ENCODE measurements around the gene TOP1. TPM values are rescaled to one million over a fixed set of nuclear protein-coding genes. Genes with fewer than 3 reads are reported as not detected.

The TOP1 gene
- total RNA-seq, 1 donor from 2014 or later, result 16.2 TPM

DNA sequence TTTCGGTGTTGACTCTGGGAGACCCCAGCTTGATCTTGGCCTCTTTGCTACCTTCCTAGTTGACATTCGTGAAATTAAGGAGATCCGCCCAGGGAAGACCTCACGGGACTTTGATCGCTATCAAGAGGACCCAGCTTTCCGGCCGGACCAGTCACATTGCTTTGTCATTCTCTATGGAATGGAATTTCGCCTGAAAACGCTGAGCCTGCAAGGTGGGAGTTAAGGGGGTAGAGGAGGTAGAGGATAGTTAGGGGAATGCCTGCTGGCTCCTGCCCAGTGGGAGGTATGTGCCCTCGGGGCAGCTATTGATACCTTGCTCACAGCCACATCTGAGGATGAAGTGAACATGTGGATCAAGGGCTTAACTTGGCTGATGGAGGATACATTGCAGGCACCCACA lies 130.9 kb downstream of the TOP1 start:
- H3K4me3 ChIP-seq (ENCODE audit: low read depth, low read length), result no peak overlapping the region
- no peak for DNase-seq (ENCODE audit: low read depth)
- TF ChIP-seq, protein P1, sequence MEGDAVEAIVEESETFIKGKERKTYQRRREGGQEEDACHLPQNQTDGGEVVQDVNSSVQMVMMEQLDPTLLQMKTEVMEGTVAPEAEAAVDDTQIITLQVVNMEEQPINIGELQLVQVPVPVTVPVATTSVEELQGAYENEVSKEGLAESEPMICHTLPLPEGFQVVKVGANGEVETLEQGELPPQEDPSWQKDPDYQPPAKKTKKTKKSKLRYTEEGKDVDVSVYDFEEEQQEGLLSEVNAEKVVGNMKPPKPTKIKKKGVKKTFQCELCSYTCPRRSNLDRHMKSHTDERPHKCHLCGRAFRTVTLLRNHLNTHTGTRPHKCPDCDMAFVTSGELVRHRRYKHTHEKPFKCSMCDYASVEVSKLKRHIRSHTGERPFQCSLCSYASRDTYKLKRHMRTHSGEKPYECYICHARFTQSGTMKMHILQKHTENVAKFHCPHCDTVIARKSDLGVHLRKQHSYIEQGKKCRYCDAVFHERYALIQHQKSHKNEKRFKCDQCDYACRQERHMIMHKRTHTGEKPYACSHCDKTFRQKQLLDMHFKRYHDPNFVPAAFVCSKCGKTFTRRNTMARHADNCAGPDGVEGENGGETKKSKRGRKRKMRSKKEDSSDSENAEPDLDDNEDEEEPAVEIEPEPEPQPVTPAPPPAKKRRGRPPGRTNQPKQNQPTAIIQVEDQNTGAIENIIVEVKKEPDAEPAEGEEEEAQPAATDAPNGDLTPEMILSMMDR (conservative IDR thresholded peaks at IDR 0.05; ENCODE audit: low read depth, low read length), result no peak

DNA sequence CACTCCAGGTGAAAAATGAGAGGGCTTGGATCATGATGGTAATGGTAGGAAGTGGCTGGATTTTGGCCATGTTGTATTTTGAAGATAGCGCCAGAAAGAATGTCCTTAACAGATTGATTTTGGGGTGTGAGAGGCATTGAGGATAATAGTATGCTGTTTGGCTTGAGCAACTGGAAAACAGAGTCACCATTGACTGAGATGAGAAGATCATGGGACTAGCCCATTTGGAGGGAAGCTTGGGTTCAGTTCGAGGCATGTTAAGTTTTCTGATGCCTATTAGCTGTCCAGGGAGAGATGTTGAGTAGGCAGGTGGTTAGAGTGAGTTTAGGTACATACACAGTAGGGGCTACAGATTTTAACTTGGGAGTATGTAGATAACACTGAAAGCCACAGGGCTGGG lies 132.1 kb downstream of the TOP1 start:
- TF ChIP-seq, protein P1 (conservative IDR thresholded peaks at IDR 0.05; ENCODE audit: low read depth, low read length), result no peak
- H3K4me3 ChIP-seq (ENCODE audit: low read depth, low read length), result no peak overlapping the region
- DNase-seq (ENCODE audit: low read depth), result no peak

DNA sequence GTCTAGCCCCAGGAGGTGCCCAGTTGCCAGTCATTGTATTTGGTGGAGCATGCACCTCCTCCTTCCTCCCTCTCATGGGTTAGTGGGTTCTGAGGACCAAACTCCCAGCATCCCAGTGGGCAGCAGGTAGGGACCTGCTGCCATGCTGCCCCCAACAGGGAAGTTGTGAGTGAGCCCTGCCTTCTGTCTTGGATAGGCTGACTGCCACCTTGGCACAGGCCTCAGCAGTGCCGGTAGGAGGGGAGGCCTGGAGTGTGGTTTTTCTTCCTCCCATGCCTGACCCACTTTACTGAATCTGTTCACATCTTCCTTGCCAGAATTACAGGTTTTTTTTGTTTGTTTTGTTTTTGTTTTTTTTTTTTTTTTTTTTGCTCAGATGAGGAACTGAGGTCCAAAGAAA lies 133.3 kb downstream of the TOP1 start:
- TF ChIP-seq, protein P1 (conservative IDR thresholded peaks at IDR 0.05; ENCODE audit: low read depth, low read length), result no peak
- no peak overlapping the region for H3K4me3 ChIP-seq (ENCODE audit: low read depth, low read length)
- no peak for DNase-seq (ENCODE audit: low read depth)

DNA sequence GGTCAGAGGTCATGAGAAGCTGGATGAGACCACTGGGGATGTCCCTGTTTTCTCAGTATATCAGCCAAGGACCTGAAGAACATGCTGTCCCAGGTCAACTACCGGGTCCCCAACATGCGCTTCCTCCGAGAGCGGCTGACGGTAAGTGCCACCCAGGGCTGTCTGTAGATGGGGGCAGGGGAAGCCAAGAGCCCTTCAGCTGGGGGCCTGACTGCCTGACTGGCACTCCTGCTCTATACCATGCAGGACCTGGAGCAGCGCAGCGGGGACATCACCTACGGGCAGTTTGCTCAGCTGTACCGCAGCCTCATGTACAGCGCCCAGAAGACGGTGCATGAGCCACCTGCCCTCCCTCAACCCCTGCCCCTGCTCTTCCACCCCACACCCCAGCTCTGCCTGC lies 133.8 kb downstream of the TOP1 start:
- TF ChIP-seq, protein P1 (conservative IDR thresholded peaks at IDR 0.05; ENCODE audit: low read depth, low read length), result no peak
- no peak for DNase-seq (ENCODE audit: low read depth)
- no peak overlapping the region for H3K4me3 ChIP-seq (ENCODE audit: low read depth, low read length)

DNA sequence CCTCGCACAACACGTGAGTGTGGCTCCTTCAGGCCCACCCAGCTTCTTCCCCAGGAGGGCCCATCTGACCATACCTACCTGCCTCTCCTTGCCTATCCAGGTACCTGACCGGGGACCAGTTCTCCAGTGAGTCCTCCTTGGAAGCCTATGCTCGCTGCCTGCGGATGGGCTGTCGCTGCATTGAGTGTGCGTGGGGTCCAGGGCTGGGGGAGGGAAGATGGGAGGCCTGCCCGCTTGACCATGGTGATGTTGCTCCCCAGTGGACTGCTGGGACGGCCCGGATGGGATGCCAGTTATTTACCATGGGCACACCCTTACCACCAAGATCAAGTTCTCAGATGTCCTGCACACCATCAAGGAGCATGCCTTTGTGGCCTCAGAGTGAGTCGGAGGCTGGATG lies 135.2 kb downstream of the TOP1 start:
- TF ChIP-seq, protein P1 (conservative IDR thresholded peaks at IDR 0.05; ENCODE audit: low read depth, low read length), result no peak
- no peak for DNase-seq (ENCODE audit: low read depth)
- H3K4me3 ChIP-seq (ENCODE audit: low read depth, low read length), result no peak overlapping the region

DNA sequence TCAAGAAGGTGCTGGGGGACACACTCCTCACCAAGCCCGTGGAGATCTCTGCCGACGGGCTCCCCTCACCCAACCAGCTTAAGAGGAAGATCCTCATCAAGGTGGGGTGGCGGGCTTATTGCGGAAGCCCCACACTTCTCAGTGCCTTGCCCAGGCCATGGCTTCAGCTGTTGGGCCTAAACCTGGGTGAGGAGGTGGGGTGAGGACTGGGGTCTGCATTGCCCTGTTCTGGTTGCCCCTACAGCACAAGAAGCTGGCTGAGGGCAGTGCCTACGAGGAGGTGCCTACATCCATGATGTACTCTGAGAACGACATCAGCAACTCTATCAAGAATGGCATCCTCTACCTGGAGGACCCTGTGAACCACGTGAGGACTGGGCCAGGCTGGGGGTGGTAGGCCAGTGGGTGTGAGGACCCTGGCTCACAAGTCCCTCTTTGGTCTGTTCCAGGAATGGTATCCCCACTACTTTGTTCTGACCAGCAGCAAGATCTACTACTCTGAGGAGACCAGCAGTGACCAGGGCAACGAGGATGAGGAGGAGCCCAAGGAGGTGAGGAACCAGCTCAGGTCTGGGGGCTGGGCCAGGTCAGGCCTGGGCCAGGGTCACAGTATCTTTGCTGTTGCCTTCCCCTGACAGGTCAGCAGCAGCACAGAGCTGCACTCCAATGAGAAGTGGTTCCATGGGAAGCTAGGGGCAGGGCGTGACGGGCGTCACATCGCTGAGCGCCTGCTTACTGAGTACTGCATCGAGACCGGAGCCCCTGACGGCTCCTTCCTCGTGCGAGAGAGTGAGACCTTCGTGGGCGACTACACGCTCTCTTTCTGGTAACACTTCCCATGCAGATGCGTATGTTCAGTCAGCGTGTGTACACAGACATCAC lies 136.6 kb downstream of the TOP1 start:
- DNase-seq (ENCODE audit: low read depth), result no peak
- no peak overlapping the region for H3K4me3 ChIP-seq (ENCODE audit: low read depth, low read length)
- TF ChIP-seq, protein P1 (conservative IDR thresholded peaks at IDR 0.05; ENCODE audit: low read depth, low read length), result no peak

Measured in epithelial cell of proximal tubule (primary cell).